Motor neuron (in vitro differentiated cells): Measurements from ENCODE around the gene CRYGA. TPM values are rescaled to one million over a fixed set of nuclear protein-coding genes. Genes with fewer than 3 reads are reported as not detected.

Source experiments
- ATAC-seq, 8 experiments: fragments of 200-7000 bp; cut with Tn5 transposase; replicated peaks in 6 of 8; 2 replicates each; pipeline ENCODE4 v1.8.0; 2021; ENCODE audit warnings: mild to moderate bottlenecking in 8 of 8, moderate library complexity in 8 of 8
- H3K27ac ChIP-seq, 2 donors: fragments of 250-450 bp; sonication (Bioruptor Pico); 2 replicates each; pipeline ENCODE4 v1.9.0; 2021; ENCODE audit warnings: antibody characterized with exemption in 2 of 2, mild to moderate bottlenecking in 2 of 2, moderate library complexity in 1 of 2
- H3K4me1 ChIP-seq, 2 donors: fragments of 250-450 bp; sonication (Bioruptor Pico); replicated peaks in 1 of 2; 2 replicates each; pipeline ENCODE4 v1.6.1; 2021; ENCODE audit warnings: antibody characterized with exemption in 2 of 2, mild to moderate bottlenecking in 2 of 2, moderate library complexity in 1 of 2
- H3K4me3 ChIP-seq, 5 donors: fragments of 250-450 bp; sonication (Bioruptor Pico); 2 replicates each; pipeline ENCODE4 v1.9.0; 2021; ENCODE audit warnings: antibody characterized with exemption in 5 of 5, mild to moderate bottlenecking in 5 of 5, moderate library complexity in 4 of 5
- WGBS, 10 experiments: fragments of 450-650 bp; shearing (Covaris generic); methylation state at CpG; one replicate each; pipeline ENCODE4 v1.0.0; 2022; 5-methylcytosine and 5-hydroxymethylcytosine counted together
- in situ Hi-C, 9 experiments: fragments of 400-800 bp; cut with MboI; loops; one replicate each; pipeline ENCODE4 v1.15.0; 2021; ENCODE audit warnings: low sequenced_read_pairs in 9 of 9, low pct_unique_long_range_greater_than_20kb in 2 of 9; ENCODE audit not compliant: unreplicated experiment in 9 of 9
- total RNA-seq, 8 experiments: library from RNA; unstranded; fragments of 300-600 nt; gene quantifications; 2 replicates each; pipeline versions ENCODE4 v1.2.3 to v1.2.4, GENCODE V29; 2022

Gene CRYGA, protein sequence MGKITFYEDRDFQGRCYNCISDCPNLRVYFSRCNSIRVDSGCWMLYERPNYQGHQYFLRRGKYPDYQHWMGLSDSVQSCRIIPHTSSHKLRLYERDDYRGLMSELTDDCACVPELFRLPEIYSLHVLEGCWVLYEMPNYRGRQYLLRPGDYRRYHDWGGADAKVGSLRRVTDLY
- under 1 TPM in 4 of 8 experiments, not detected in 4; 0.33 to 0.94 (median 0.70) TPM for total RNA-seq

DNA sequence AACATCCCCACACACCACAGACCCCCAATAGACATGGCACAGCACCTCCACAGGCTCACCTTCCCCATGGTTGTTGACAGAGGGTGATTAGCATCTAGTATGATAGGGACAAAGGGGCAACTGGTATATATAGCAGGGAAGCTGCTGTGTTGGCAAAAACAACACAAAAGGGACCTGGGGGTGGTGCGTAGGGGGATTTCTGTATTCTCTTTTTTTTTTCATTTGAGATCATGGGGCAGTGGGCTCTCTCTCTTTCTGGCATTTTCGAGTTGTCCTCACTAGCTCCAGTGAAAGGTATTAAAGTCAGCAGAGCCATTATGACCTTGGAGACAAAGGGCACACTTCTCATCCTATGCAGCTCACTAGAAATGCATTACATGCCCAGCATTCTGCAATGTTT lies at the start of gene CRYGA:
CRYGA (minus strand) TSS at position 101 of the 400 bp plus-strand sequence; CDS start at position 68, 33 bp downstream.
- peak in 1 of 8 experiments; percentile 18 for ATAC-seq
- WGBS, 10 experiments: 0 to 86% (median 67%) methylated on average over 1 of the region's 2 CpGs; no CpG with 5 or more reads in 5 of the 10 experiments
- in situ Hi-C loops: no loop called here
- Histone ChIP-seq H3K4me1 (no peaks in the 10 kb centered on the region), H3K27ac (no peak within 1 kb of the TSS), H3K4me3 (no peak within 1 kb of the TSS)

DNA sequence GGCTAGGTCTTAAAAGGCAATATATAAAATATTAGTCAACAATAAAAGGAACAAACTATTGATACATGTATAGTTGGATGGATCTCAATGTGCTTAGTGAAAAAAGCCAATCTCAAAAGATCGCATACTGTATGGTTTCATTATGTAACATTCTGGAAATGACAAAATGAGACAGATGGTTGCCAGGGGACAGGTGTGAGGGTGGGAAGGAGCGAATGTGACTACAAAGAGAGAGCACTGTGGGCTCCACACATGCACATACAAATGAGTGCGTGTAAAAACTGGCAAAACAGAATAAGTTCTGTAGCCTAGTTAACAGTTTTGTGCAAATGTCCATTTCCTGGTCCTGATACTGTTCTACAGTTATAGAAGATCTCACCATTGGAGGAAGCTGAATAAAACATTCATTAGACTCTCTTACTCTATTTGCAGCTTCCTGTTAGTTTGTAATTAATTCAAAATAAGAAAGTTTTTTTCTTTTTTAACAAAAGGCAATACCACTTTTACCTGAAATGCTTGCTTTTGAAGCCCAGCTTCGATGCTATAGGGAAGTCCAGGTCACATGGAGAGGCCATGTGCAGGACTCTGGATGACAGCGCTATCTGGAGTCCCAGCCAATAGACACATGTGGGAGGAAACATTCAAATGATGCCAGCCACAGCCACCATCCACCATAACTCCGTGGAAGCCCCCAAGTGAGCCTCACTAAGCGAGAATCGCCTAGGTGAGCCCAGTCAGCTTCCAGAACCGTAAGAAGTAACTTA lies 47.5 kb upstream of the CRYGA start:
- 27 to 100% (median 89%) methylated on average over 1 to 8 of the region's 9 CpGs for WGBS, 10 experiments
- H3K4me1 ChIP-seq: no peaks in the 10 kb centered on the region
- H3K4me3 ChIP-seq: no peak overlapping the region
- ATAC-seq: peak in 1 of 8 experiments; percentile 7
- no peak overlapping the region for H3K27ac ChIP-seq
- in situ Hi-C loops: no loop called here

DNA sequence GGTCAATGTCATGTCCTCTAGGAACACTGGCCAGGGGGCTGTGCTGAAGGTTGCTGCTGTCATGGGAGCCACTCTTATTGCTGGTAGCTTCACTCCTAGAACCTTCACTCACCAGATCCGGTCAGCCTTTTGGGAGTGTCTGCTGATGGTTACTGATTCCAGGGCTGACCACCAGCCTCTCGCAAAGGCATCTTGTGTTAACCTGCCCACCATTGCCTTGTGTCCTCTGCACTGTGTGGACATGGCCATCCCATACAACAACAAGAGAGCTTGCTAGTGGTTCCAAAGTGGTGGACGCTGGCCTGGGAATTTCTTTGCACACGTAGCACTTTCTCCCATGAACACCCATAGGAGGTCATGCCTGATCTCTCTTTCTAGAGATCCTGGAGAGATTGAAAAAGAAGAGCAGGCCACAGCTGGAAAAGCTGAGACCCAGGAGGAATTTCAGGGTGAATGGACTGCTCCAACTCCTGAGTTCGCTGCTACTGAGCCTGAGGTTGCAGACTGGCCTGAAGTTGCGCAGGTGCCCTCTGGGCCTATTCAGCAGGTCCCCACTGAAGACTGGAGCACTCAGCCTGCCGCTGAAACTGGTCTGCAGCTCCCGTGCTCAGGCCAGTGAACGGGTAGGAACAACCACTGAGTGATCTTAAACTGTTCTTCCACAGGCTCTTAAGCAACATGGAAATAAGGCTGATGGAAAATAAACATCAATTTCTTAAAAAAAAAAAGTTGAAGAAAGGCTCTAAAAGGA lies 45.1 kb upstream of the CRYGA start:
- 65 to 100% (median 86%) methylated on average over 1 to 7 of the region's 9 CpGs; no CpG with 5 or more reads in 3 of the 10 experiments for whole genome bisulfite sequencing, 10 experiments
- ATAC-seq: peak in 1 of 8 experiments; percentile 32
- Histone ChIP-seq H3K4me3 (no peak overlapping the region), H3K27ac (no peak overlapping the region), H3K4me1 (no peaks in the 10 kb centered on the region)
- in situ Hi-C loops: no loop called here

DNA sequence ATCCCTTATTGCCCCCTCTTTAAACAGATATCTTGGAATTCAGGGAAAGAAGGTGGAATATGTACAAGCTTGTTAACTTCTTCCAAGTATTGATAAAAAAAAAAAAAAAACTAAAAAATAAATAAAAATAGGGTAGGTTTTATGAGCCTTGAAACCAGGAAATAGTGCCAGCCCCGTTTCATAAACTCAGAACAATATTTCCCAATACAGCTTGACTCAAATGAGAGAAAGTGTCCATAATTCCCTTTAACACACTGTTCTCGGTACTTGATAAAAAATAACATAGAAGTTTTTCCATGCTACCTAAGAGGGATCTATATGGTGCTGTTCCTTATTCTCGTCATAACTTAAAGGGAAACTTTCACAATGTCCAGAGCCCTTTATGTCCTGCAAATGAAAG lies 44.4 kb upstream of the CRYGA start:
- H3K4me3 ChIP-seq: no peak overlapping the region
- H3K27ac ChIP-seq: no peak overlapping the region
- H3K4me1 ChIP-seq: no peaks in the 10 kb centered on the region
- in situ Hi-C loops: no loop called here
- 39 to 100% (median 87%) methylated on average over 1 to 3 of the region's 3 CpGs for WGBS, 10 experiments
- ATAC-seq: peak in 1 of 8 experiments; percentile 3

DNA sequence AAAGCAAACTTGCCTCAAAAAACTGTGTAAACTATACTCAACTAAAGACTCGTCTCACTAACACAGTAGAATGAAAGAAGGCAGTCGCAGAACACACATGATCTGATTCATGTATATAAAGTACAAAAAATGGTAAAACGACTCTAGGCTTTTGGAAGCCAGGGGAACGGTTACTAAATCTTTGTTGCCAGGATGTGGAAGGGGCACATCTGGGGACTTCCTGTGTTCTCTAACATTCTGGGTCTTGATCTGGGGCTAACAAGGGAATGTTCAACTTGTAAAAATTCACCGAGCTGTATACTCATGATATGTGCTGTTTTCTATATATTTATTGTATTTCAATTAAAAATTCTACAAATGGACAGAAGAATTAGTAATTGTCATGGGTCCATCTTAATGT lies 40.8 kb upstream of the CRYGA start:
- ATAC-seq: no peak
- no peak overlapping the region for H3K27ac ChIP-seq
- no peak overlapping the region for H3K4me3 ChIP-seq
- in situ Hi-C loops: no loop called here
- WGBS, 10 experiments: 38 to 100% (median 78%) methylated on average over 1 to 5 of the region's 5 CpGs; no CpG with 5 or more reads in 1 of the 10 experiments
- H3K4me1 ChIP-seq: no peaks in the 10 kb centered on the region

DNA sequence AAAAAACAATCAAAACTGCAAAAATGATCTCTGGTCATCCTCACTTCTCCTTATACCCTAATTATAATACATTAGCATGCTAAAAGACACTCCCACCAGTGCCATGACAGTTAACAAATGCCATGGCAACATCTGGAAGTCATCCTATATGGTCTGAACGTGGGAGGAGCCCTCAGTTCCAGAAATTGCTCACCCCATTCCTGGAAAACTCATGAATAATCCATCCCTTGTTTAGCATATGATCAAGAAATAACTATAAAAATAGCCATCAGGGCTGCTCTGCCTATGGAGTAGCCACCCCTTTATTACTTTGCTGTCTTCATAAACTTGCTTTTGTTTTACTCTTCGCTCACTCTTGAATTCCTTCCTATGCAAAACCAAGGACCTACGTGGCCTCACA lies 32.1 kb upstream of the CRYGA start:
- Histone ChIP-seq H3K4me3 (no peak overlapping the region), H3K27ac (no peak overlapping the region), H3K4me1 (peaks cover 0 to 6% of the 10 kb centered on the region in 2 donors)
- in situ Hi-C loops: no loop called here
- peak in 4 of 8 experiments; percentile 22 to 85 (median 73) for ATAC-seq
- WGBS, 10 experiments: 0 to 100% (median 15%) methylated on average over 1 to 3 of the region's 3 CpGs; no CpG with 5 or more reads in 3 of the 10 experiments

DNA sequence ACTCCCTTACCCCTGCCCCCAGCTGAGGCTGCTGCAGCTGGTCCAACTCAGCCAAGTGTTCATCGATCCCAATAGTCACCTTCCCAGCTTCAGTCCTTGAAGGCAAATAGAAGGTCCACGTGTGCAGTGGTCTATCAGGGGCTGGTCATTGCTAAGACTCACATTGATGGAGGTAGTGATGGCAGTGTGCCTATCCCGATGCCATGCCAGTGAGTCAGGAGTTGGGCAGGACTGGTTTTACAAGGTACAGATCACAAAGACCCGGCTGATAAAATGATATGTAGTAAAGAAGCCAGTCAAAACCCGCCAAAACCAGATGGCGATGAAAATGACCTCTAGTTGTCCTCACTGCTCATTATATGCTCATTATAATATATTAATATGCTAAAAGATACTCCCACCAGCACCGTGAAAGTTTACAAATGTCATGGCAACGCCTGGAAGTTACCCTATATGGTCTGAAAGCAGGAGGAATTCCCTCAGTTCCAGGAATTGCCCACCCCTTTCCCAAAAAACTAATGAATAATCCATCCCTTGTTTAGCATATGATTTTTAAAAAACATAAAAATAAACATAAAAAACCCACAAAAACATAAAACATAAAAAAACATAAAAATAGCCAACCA lies 29.3 kb upstream of the CRYGA start:
- ATAC-seq: peak in 7 of 8 experiments; percentile 6 to 66 (median 36)
- Histone ChIP-seq H3K4me3 (no peak overlapping the region), H3K4me1 (peaks cover 13 to 19% of the 10 kb centered on the region in 2 donors), H3K27ac (no peak overlapping the region)
- 5 to 92% (median 52%) methylated on average over 1 to 8 of the region's 8 CpGs for WGBS, 10 experiments
- in situ Hi-C loops: no loop called here

DNA sequence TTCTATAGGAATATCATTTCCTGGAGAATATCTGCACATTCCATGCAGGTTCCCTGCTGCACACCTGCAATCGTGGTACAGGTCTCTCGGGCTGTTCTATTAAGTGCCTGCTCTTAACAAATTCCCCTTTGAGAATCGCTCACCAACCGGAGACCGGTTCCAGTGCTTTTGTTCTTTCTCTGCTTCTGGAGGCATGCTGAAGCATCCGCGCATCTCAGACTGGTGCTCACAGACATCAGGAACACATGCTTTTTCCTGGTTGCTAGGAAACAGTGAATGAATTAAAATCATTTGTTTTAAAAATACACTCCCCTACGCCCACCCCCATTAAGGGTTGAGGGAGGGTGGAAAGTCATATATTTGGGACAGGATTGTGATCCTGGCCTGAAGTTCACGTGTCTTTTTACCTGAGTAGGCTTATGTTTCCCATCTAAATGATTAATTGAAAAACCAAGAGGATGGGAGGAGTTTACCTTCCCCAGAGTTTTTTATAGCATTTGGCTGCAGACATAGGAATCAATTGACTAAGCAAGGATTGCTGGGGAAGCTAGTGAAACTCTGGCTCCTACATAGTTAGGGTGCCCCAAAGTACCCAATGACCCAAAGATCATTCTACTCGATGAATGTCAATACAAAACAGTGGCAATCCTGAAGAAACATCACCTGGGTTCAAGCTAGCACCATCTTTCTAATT lies 26.6 kb upstream of the CRYGA start, which contains the start of gene C2orf80:
C2orf80 (minus strand) TSS at position 221 of the 694 bp plus-strand sequence. CDS start 3,044 bp downstream, outside the sequence.
- in situ Hi-C loops: no loop called here
- Histone ChIP-seq H3K4me3 (peak within 1 kb of the TSS; percentile 27 to 43 (median 36)), H3K4me1 (peaks cover 13 to 19% of the 10 kb centered on the region in 2 donors), H3K27ac (peak within 1 kb of the TSS; percentile 75 to 81)
- WGBS, 10 experiments: 0 to 36% (median 10%) methylated on average over 1 to 8 of the region's 10 CpGs; no CpG with 5 or more reads in 1 of the 10 experiments
- peak; percentile 8 to 90 (median 86) for ATAC-seq

DNA sequence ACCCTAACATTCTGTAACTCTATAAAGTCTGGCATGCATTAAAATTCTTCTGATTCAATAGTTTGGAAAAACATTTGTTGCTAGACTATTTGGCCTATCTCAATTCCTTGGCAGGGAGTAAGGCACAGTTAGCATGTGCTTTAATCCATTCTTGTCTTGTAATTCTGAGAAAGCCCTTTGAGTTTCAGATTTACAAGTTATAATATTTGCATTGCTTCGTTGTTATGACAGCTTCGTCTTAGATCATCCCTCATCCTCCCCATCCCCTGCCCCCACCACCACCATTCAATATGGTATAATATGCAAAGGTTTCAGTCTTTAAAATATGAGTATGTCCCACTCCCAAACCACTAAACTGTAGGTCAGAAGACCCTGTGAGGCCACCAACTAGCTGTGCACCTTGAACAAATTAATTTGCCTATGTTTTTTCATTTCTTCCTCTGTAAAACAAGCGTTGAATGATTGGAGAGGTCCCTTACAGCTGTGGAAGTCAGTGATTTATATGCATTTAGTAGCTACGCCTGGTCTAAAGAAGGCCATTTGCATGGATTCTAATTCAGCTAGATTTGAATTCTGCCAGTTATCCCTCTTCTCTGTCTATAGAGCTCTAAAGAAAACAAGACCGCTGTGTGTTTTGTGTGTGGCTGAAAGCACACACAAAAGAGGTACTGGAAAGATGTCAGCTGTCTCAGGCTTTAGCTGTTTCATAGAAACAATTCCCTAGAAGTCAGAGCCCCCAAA lies 25.9 kb upstream of the CRYGA start:
- peaks cover 13 to 19% of the 10 kb centered on the region in 2 donors for H3K4me1 ChIP-seq
- 0 to 30% (median 12%) methylated on average over 1 to 5 of the region's 5 CpGs; no CpG with 5 or more reads in 2 of the 10 experiments for WGBS, 10 experiments
- H3K4me3 ChIP-seq: peak overlapping the region; percentile 27 to 43 (median 36)
- H3K27ac ChIP-seq: peak overlapping the region; percentile 75 to 81
- ATAC-seq: peak; percentile 43 to 80 (median 74)
- in situ Hi-C loops: no loop called here

DNA sequence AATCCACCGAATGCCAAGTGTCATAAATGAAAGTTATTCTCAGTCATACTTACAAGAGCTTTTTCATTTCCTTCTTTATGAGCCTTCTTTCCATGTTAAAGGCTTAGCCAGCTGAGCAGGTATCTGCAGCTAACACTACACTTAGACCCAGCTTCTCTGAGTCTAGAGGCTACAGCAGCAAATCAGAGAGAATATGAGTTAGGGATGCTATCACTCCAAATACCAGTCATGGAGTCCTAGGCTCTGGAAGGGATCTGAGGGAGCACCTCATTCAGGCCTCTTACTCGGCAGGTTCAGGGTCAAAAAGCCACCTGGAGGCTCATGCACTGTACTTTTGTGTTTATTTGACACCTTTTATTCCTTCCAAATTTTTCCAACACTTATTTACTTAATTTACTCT lies 23.5 kb upstream of the CRYGA start:
- peaks cover 19% of the 10 kb centered on the region in 2 donors for H3K4me1 ChIP-seq
- H3K27ac ChIP-seq: no peak overlapping the region
- in situ Hi-C loops: no loop called here
- 0 to 100% (median 80%) methylated on average over 1 to 2 of the region's 2 CpGs; no CpG with 5 or more reads in 1 of the 10 experiments for WGBS, 10 experiments
- no peak overlapping the region for H3K4me3 ChIP-seq
- peak in 1 of 8 experiments; percentile 26 for ATAC-seq

DNA sequence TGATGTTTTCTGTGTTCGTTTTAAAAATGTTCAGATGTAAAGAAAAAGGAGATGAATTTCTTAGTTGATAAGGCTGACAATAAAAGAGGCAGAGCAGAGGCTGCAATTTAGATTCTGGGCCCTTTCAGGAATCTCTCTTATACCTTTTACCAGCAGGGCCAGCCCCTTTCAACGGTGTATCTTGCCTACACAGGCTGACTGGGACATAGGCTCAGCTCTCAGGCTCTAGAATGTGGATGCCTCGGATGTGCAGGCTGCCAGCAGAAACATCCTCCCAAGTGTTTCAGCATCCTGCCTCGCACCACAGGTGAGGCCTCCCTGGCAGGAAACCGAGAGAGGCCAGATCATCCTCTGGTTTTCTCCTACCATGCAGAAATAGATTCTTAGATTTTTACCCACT lies 23.1 kb upstream of the CRYGA start:
- peaks cover 19% of the 10 kb centered on the region in 2 donors for H3K4me1 ChIP-seq
- no peak overlapping the region for H3K27ac ChIP-seq
- H3K4me3 ChIP-seq: no peak overlapping the region
- in situ Hi-C loops: no loop called here
- WGBS, 10 experiments: 0 to 100% (median 66%) methylated on average over 2 to 5 of the region's 5 CpGs; no CpG with 5 or more reads in 2 of the 10 experiments
- ATAC-seq: peak in 1 of 8 experiments; percentile 5
